CD4-positive, CD25-positive, alpha-beta regulatory T cell (primary cell): ENCODE data around the gene CABP1. TPM values are rescaled to one million over a fixed set of nuclear protein-coding genes. Genes with fewer than 3 reads are reported as not detected.

Experiments
- ATAC-seq, 2 donors: fragments of 150-1000 bp; cut with Tn5 transposase; one replicate each; pipeline ENCODE4 v1.10.0; 2021; ENCODE audit warnings: low read depth in 2 of 2, moderate number of reproducible peaks in 2 of 2, moderate library complexity in 1 of 2
- DNase-seq, 3 donors: peaks; one replicate each; pipeline versions ENCODE4 v3.0.0 to v3.0.0-alpha.2; 2012 to 2022; ENCODE audit warnings: mixed read lengths in 1 of 3
- H3K27ac ChIP-seq: one replicate; pipeline ENCODE4 v1.7.0; 2013; ENCODE audit warnings: mild to moderate bottlenecking, low read length; ENCODE audit not compliant: insufficient read depth, poor library complexity, severe bottlenecking
- H3K27me3 ChIP-seq: one replicate; pipeline ENCODE4 v1.7.0; 2013; ENCODE audit warnings: low read length; ENCODE audit not compliant: control insufficient read depth, insufficient read depth
- H3K36me3 ChIP-seq: one replicate; pipeline ENCODE4 v1.7.0; 2013; ENCODE audit warnings: mild to moderate bottlenecking, low read length, moderate library complexity; ENCODE audit not compliant: control insufficient read depth, insufficient read depth
- H3K4me1 ChIP-seq: 2 replicates; pipeline ENCODE4 v1.7.0; 2013; ENCODE audit warnings: mild to moderate bottlenecking, low read length; ENCODE audit not compliant: insufficient read depth, control insufficient read depth, poor library complexity, severe bottlenecking
- H3K4me3 ChIP-seq: one replicate; pipeline ENCODE4 v1.7.0; 2013; ENCODE audit warnings: low read depth, mild to moderate bottlenecking, low read length, moderate library complexity
- H3K9me3 ChIP-seq, 2 experiments: 1 replicate in 1 of 2; 2 replicates in 1 of 2; pipeline ENCODE4 v1.7.0; 2013; ENCODE audit warnings: low read length in 2 of 2, mild to moderate bottlenecking in 1 of 2, moderate library complexity in 1 of 2; ENCODE audit not compliant: control insufficient read depth in 2 of 2
- H3K27ac Mint-ChIP-seq, 3 donors: one replicate each; pipeline ENCODE4 v1.8.0; 2020 to 2022; ENCODE audit warnings: mild to moderate bottlenecking in 3 of 3, mixed read lengths in 3 of 3, moderate library complexity in 2 of 3
- H3K27me3 Mint-ChIP-seq: one replicate; pipeline ENCODE4 v1.8.0; 2022; ENCODE audit warnings: mild to moderate bottlenecking, mixed read lengths
- H3K36me3 Mint-ChIP-seq: one replicate; pipeline ENCODE4 v1.8.0; 2020; ENCODE audit warnings: mixed read lengths
- H3K4me1 Mint-ChIP-seq, 4 donors: one replicate each; pipeline ENCODE4 v1.8.0; 2020 to 2022; ENCODE audit warnings: mixed read lengths in 4 of 4, mild to moderate bottlenecking in 1 of 4
- H3K4me3 Mint-ChIP-seq, 4 donors: one replicate each; pipeline ENCODE4 v1.8.0; 2020 to 2022; ENCODE audit warnings: mild to moderate bottlenecking in 4 of 4, mixed read lengths in 4 of 4, moderate library complexity in 3 of 4
- H3K9me3 Mint-ChIP-seq, 7 donors: one replicate each; pipeline ENCODE4 v1.8.0; 2020 to 2022; ENCODE audit warnings: mixed read lengths in 7 of 7, mild to moderate bottlenecking in 3 of 7, moderate library complexity in 2 of 7
- polyA plus RNA-seq, 4 donors: library from polyadenylated mRNA; unstranded; fragments of 300-500 nt; fragmentation: Illumina TruSeq; gene quantifications; one replicate each; pipeline ENCODE4 v1.2.3, GENCODE V29; 2021
- total RNA-seq: library from RNA; stranded (reverse); gene quantifications from one replicate; pipeline ENCODE4 v1.2.3, GENCODE V29; 2022

The CABP1 gene
- total and polyA plus RNA-seq, 5 donors from 2014 or later: not detected

- Histone ChIP-seq H3K4me3 (no peak overlapping the region), H3K36me3 (no peaks in the 10 kb centered on the region), H3K27me3 (no peaks in the 10 kb centered on the region), H3K27ac (no peak overlapping the region), H3K4me1 (peaks cover 5% of the 10 kb centered on the region), H3K9me3 (no peaks in the 10 kb centered on the region)
- ATAC-seq: no peak
- Mint-ChIP-seq H3K27me3 (peaks cover 42% of the 10 kb centered on the region), H3K4me3 (peak overlapping the region in 1 of 4 donors; percentile 1), H3K27ac (peak overlapping the region in 1 of 3 donors; percentile 28), H3K9me3 (peaks cover 0 to 2% (median 0%) of the 10 kb centered on the region in 7 donors), H3K4me1 (peaks cover 0 to 12% (median 8%) of the 10 kb centered on the region in 4 donors), H3K36me3 (no peaks in the 10 kb centered on the region)
- no peak for DNase-seq
Measured at GRCh38 chr12:120652656-120653435, 12.4 kb downstream of the CABP1 start.

- Mint-ChIP-seq H3K9me3 (peaks cover 0 to 2% (median 0%) of the 10 kb centered on the region in 7 donors), H3K4me1 (peaks cover 0 to 12% (median 8%) of the 10 kb centered on the region in 4 donors), H3K4me3 (no peak overlapping the region), H3K27ac (no peak overlapping the region), H3K36me3 (no peaks in the 10 kb centered on the region), H3K27me3 (peaks cover 36% of the 10 kb centered on the region)
- no peak for ATAC-seq
- no peaks in the 10 kb centered on the region for H3K9me3 ChIP-seq
- H3K4me1 ChIP-seq: peaks cover 5% of the 10 kb centered on the region
- H3K4me3 ChIP-seq: no peak overlapping the region
- no peaks in the 10 kb centered on the region for H3K27me3 ChIP-seq
- H3K36me3 ChIP-seq: no peaks in the 10 kb centered on the region
- DNase-seq: no peak
- H3K27ac ChIP-seq: no peak overlapping the region
Measured at GRCh38 chr12:120653611-120654010, 13.2 kb downstream of the CABP1 start.

GRCh38 chr12:120654656-120655055 is 14.2 kb downstream of the CABP1 start:
- no peaks in the 10 kb centered on the region for H3K4me1 ChIP-seq
- Mint-ChIP-seq H3K36me3 (no peaks in the 10 kb centered on the region), H3K27ac (no peak overlapping the region), H3K4me1 (peaks cover 0 to 5% (median under 1%) of the 10 kb centered on the region in 4 donors), H3K27me3 (peaks cover 27% of the 10 kb centered on the region), H3K9me3 (no peaks in the 10 kb centered on the region), H3K4me3 (no peak overlapping the region)
- H3K36me3 ChIP-seq: no peaks in the 10 kb centered on the region
- no peak for DNase-seq
- H3K4me3 ChIP-seq: no peak overlapping the region
- no peaks in the 10 kb centered on the region for H3K27me3 ChIP-seq
- ATAC-seq: no peak
- H3K27ac ChIP-seq: no peak overlapping the region
- no peaks in the 10 kb centered on the region for H3K9me3 ChIP-seq

GRCh38 chr12:120656008-120656407 is 15.6 kb downstream of the CABP1 start:
- DNase-seq: no peak
- ATAC-seq: no peak
- Histone ChIP-seq H3K27ac (no peak overlapping the region), H3K4me3 (no peak overlapping the region), H3K27me3 (no peaks in the 10 kb centered on the region), H3K4me1 (no peaks in the 10 kb centered on the region), H3K36me3 (no peaks in the 10 kb centered on the region), H3K9me3 (no peaks in the 10 kb centered on the region)
- Mint-ChIP-seq H3K27me3 (peaks cover 14% of the 10 kb centered on the region), H3K36me3 (no peaks in the 10 kb centered on the region), H3K4me3 (no peak overlapping the region), H3K4me1 (no peaks in the 10 kb centered on the region), H3K27ac (no peak overlapping the region), H3K9me3 (no peaks in the 10 kb centered on the region)

- Mint-ChIP-seq H3K4me1 (no peaks in the 10 kb centered on the region), H3K4me3 (no peak overlapping the region), H3K36me3 (no peaks in the 10 kb centered on the region), H3K9me3 (no peaks in the 10 kb centered on the region), H3K27me3 (no peaks in the 10 kb centered on the region), H3K27ac (peak overlapping the region in 1 of 3 donors; percentile 7)
- Histone ChIP-seq H3K27ac (no peak overlapping the region), H3K4me3 (no peak overlapping the region), H3K27me3 (no peaks in the 10 kb centered on the region), H3K4me1 (no peaks in the 10 kb centered on the region), H3K36me3 (no peaks in the 10 kb centered on the region), H3K9me3 (no peaks in the 10 kb centered on the region)
- ATAC-seq: no peak
- no peak for DNase-seq
Measured at GRCh38 chr12:120658286-120659150, 18.1 kb downstream of the CABP1 start.

GRCh38 chr12:120659151-120659525 is 18.7 kb downstream of the CABP1 start:
- no peaks in the 10 kb centered on the region for H3K36me3 Mint-ChIP-seq
- no peaks in the 10 kb centered on the region for H3K36me3 ChIP-seq
- H3K27ac Mint-ChIP-seq: no peak overlapping the region
- H3K4me1 ChIP-seq: no peaks in the 10 kb centered on the region
- no peak overlapping the region for H3K4me3 Mint-ChIP-seq
- H3K27ac ChIP-seq: no peak overlapping the region
- no peak overlapping the region for H3K4me3 ChIP-seq
- no peaks in the 10 kb centered on the region for H3K27me3 ChIP-seq
- H3K9me3 ChIP-seq: no peaks in the 10 kb centered on the region
- ATAC-seq (no peak), DNase-seq (no peak)
- H3K9me3 Mint-ChIP-seq: no peaks in the 10 kb centered on the region
- H3K27me3 Mint-ChIP-seq: no peaks in the 10 kb centered on the region
- H3K4me1 Mint-ChIP-seq: no peaks in the 10 kb centered on the region

GRCh38 chr12:120661432-120661831 is 21.0 kb downstream of the CABP1 start:
- Mint-ChIP-seq H3K36me3 (no peaks in the 10 kb centered on the region), H3K4me1 (no peaks in the 10 kb centered on the region), H3K4me3 (no peak overlapping the region), H3K27me3 (no peaks in the 10 kb centered on the region), H3K9me3 (no peaks in the 10 kb centered on the region), H3K27ac (no peak overlapping the region)
- DNase-seq: no peak
- no peaks in the 10 kb centered on the region for H3K36me3 ChIP-seq
- H3K27me3 ChIP-seq: no peaks in the 10 kb centered on the region
- no peak overlapping the region for H3K27ac ChIP-seq
- H3K4me1 ChIP-seq: no peaks in the 10 kb centered on the region
- H3K9me3 ChIP-seq: no peaks in the 10 kb centered on the region
- no peak for ATAC-seq
- no peak overlapping the region for H3K4me3 ChIP-seq
